NOMO-1 (cell line): Measurements from ENCODE around the gene GSG1L.
"Not testable (repeated sequence)": the region's sequence is repeated elsewhere in the genome, so short reads cannot be mapped to it uniquely, and the experiment has no call there.

Experiments
- DNase-seq, 2 experiments: peaks; one replicate each; lab custom pipeline; 2025; ENCODE audit not compliant: unreplicated experiment in 2 of 2; lab: John Stamatoyannopoulos, UW

Gene GSG1L

DNA sequence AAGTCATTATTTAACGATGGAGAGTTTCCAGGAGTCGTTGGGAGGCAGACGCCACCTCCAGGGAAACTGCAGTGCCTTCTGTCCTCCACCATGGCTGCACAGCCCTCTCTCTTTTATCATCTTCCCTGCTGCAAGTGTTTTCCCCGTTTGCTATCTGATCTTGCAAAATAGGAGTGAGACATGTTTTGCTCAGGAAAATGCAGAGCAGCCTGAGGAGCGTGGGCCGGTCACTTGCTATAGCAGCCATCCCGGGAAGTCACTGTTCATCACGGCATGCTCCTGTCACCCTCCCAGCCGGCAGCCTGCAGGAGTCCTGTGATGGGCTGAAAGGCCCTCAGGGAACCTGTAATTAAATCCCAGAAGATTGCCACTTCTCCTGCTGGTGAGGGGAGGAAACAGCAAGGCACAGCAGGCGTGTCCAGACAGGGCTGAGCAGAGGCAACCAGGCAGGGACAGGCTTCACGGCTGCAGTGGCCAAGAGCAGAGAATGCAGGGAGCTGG is 143.1 kb downstream of the GSG1L start:
- no peak for DNase-seq

- DNase-seq = no peak
These were observed 144.8 kb downstream of the GSG1L start for GRCh38 chr16:27918755-27919154.

DNA sequence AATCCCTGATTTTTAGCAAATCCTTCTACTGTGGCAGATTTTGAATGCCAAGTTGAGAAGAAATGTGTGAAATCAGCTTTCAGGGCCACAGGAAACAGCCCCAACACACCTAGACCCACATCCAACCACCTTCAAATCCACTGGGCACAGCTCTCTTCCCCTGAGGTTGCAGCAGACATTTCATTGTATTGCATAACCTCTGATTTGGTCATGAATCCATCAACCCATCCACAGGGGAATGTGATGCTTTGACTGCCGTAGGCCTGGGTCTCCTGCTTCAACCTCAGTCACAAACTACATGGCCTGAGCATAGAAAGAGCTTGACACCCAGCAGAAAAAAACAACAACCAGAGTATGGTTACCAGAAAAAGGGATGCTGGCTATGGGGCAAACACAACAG is 145.6 kb downstream of the GSG1L start:
- DNase-seq = no peak

GRCh38 chr16:27911486-27911885 is 152.0 kb downstream of the GSG1L start:
- DNase-seq = no peak

- DNase-seq = no peak
These were observed 156.0 kb downstream of the GSG1L start for GRCh38 chr16:27907457-27907972.

DNA sequence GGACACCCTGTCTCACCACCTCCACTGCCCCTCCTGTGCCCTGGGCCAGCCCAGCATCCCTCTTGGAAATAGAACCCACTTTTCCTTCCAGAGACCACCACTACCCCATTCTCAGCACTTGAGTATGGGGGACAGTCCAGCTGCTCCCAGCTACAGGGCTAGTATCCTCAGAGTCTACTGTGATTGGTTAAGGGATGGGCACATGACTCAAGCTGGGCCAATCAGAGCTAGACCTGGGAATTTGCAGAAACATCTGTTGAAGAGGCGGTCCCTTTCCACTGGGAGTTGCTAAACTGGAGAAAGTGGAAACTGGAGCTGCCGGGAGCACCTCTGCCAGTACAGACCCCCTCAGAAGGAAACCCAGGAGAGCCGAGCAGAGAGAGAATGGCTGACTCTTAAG is 156.6 kb downstream of the GSG1L start:
- no peak for DNase-seq

DNA sequence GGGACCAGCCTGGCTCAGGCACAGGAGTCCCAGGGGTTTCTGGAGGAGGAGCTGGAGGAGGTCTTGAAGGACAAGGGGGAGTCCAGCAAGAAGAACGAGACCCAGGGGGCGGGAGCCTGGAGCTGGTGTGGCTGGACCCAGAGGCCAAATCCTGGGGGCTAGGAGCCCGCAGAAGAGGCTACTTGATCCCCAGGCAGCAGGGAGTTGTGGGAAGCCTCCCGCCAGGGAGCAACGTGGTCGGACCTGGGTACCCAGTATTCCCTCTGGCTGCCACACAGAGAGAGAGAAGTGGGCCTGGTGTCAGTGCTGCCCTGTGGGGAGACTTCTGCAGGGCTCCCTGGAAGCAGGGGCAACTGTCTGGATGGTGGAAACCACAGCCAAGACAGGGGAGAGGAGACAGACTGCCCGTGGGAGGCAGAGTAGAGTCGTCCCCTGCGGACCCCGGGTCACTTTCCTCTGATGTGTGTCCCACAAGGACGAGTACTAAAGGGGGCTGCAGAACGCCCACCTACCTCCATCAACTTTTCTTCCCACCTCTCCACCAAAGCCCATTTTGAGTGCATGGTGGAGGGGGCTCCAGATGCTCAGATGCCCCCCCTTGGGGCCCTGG is 160.4 kb downstream of the GSG1L start:
- DNase-seq = no peak

DNA sequence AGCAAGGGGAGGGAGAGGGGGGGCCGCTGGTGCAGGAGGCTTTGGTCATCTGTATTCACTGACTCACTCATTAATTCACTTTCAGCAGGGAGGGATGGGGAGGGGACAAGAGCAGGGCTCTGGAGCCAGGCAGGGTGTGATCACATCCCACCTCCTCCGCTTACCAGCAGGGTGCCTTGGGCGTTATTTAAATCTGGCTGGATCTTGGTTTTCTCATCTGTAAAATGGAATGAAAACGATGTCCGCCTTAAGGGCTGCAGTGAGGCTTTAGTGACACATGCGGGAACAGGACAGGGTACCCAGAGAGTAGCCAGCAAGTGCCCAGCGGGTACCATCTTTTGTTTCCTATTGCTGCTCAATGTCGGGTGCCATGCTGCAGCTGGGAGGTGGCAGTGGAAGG is 161.0 kb downstream of the GSG1L start:
- no peak for DNase-seq

GRCh38 chr16:27901956-27902355 is 161.6 kb downstream of the GSG1L start:
- DNase-seq = no peak

DNA sequence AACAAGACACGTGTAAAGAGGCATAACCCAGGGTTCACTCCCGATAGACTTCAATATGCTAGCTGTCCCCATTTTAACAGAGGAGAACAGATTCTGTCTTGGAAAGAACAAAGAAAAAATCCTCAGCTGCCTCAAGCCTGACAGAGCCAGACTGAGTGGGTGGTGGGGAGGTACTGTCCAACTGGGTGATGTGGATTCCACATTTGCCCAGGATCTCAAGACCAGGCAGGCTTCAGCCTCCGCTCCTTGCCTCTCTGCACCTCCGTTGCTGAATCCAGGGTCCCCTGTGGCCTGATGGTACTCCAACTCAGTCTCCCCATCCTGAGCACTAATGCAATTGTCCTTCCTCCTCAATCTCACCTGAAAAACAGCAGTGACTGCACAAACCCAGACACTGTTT is 163.8 kb downstream of the GSG1L start:
- DNase-seq = no peak

DNA sequence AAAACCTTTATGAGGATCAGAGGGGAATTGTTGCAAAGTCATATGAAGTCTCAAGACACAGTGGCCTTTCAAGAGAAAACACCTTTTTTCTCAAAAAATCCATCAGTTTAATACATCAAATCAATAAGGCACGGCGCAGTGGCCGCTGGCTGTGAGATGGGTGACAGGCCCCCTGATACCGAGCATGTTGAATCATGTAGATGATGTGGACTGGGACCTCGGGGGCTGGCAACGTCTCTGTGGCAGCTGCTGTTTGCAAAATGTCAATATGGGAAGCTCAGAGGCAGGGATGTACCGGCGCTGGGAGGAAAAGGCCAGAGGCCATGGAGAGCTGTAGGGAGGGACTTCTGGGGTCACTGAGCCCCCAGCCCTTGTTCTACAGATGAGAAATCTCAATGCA is 169.1 kb downstream of the GSG1L start:
- no peak for DNase-seq

DNA sequence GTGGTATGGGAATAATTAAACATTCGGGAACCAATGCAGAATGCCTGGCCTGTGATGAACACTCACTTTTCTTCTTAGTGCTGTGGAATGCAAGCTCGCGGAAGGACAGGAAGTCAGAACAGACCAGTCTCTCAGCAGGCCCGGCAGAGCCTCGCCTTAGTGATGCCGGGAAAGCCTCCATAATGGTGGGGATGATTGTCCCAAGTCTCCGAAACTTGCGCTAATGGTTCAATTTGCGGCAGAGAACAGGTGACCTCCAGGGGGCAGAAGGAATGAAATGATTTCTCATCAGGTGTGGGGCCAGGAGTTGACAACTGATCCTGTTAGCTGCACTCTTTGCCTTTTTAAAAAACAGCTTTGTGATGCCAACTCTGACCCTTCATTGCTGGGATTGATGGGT is 170.6 kb downstream of the GSG1L start:
- no peak for DNase-seq

DNA sequence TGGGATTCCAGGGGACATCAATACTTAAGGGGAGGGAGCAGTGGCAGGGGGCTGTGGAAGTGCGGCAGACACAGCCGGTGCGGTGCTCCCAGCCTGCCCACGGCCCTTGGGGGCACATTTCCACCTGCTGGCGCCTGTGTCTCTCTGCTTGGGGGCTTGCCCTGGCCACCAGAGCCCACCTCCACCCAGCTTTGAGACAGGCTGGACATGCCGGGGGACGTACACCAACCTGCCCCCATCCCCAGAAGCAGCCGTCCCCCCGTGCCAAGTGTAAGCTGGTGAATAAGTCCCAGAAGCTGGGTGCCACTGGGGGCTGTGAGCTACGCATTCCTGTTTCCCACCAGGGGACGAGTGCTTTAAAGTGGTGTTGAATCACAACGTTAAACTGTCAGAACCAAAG is 172.6 kb downstream of the GSG1L start:
- DNase-seq = no peak

DNA sequence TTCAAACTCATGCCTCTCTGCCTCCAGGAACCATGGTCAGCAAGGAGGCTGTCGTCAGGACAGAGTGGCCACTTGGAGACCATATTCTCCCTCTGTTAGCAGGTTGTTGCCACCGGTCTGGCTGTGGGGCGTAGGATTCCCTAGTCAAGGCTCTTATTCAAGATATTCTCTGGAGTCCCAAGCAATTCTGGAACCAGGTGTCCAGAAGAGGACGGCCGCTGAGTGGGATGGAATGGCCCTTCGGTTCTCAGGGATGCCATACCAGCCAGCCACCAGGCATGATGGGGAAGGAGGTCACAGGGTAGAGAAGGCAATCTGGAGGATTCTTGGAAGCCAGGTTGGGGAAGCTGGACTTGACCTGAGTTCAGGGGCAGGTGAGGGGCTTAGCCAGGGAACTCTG is 173.5 kb downstream of the GSG1L start:
- no peak for DNase-seq

DNA sequence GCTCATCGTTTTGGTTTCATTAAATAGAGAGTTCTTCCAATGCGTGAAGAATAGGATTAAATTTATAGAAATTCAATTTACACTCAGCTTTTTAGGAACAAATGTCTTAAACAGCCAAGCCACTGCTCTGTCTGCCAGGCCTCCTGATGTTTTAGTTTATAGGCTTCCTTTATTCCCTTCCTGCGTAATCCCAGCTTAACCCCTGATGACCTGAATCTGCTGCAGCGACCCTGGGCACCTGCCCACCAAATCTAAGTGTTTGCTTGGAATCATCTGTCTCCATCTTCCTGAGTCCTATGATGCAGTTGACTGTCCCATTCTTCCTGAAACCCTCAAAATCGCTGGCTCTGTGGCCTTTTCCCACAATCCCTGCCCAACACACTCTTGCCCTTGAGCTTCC is 179.9 kb downstream of the GSG1L start:
- DNase-seq = no peak

DNA sequence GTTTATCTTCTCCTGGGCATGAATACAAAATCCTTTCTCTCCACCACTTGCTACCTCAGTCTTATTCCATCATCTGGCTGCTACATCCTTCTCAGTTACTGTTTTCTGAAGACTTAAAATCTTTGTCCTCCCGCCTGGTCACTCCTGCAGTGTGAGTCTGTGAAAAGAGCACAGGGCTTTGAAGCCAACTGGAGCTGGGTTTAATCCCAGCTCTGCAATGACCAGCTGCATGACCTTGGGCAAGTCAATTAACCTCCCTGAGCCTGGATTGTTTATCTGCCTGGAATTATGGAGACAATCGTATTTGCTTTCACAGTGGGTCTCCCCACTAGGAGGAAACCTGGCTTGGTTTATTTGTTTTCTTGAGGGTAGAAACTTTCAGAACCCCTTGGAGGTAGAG is 183.2 kb downstream of the GSG1L start:
- no peak for DNase-seq

GRCh38 chr16:27879601-27880247 is 183.8 kb downstream of the GSG1L start:
- DNase-seq = no peak

- not testable (repeated sequence) for DNase-seq
These were observed 190.9 kb downstream of the GSG1L start for GRCh38 chr16:27872627-27873026.

- no peak for DNase-seq
These were observed 193.3 kb downstream of the GSG1L start for GRCh38 chr16:27870116-27870798.

DNA sequence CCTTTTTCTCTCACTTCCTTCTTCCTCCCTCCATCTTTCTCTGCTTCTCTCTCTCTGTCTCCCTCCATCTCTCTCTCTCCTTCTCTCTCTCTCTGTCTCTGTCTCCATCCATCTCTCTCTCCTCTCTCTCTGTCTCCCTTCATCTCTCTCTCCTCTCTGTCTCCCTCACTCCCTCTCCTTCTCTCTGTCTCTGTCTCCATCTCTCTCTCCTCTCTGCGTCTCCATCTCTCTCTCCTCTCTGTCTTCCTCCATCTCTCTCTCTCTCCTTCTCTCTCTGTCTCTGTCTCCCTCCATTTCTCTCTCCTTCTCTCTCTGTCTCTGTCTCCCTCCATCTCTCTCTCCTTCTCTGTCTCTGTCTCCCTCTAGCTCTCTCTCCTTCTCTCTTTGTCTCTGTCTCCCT is 194.1 kb downstream of the GSG1L start:
- peak in 1 of 2 experiments; percentile 0 for DNase-seq

GRCh38 chr16:27868180-27868579 is 195.3 kb downstream of the GSG1L start:
- DNase-seq = no peak
